Measurements from ENCODE around the gene PHF20.

DNA sequence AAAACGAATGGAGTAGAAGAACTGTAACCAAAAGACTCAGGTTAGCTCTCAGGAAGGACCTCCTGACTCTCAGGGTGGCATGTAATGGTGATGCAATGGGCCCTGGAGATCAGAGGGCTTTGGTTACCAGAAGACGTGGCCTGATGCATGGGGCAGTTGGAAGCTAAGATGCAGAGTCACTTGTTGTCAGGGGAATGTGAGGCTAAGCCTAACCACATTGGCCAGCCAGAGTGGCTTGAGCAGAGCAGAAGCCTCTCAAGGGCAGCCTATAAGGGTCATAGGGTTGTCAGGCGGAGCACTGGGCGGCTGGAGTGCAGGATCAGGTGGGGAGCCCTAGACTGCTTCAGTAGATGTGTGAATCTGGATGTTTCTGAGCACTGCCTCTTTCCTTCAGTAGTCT lies 202.4 kb downstream of the PHF20 start:
- TF ChIP-seq, protein P1, sequence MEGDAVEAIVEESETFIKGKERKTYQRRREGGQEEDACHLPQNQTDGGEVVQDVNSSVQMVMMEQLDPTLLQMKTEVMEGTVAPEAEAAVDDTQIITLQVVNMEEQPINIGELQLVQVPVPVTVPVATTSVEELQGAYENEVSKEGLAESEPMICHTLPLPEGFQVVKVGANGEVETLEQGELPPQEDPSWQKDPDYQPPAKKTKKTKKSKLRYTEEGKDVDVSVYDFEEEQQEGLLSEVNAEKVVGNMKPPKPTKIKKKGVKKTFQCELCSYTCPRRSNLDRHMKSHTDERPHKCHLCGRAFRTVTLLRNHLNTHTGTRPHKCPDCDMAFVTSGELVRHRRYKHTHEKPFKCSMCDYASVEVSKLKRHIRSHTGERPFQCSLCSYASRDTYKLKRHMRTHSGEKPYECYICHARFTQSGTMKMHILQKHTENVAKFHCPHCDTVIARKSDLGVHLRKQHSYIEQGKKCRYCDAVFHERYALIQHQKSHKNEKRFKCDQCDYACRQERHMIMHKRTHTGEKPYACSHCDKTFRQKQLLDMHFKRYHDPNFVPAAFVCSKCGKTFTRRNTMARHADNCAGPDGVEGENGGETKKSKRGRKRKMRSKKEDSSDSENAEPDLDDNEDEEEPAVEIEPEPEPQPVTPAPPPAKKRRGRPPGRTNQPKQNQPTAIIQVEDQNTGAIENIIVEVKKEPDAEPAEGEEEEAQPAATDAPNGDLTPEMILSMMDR (IDR thresholded peaks at IDR 0.05): no peak
- TF ChIP-seq POLR2A (IDR thresholded peaks at IDR 0.05): no peak
